HEK293 (cell line): ENCODE data around the gene PIGL.

Experiments used
- BCL11B ChIP-seq: fragments of 450-650 bp; formaldehyde crosslinking; IDR thresholded peaks from 2 replicates; pipeline ENCODE4 v1.5.1; 2016; ENCODE audit warnings: low read depth, missing biosample characterization, missing genetic modification characterization
- BCL6B ChIP-seq: fragments of 450-650 bp; formaldehyde crosslinking; IDR thresholded peaks from 2 replicates; pipeline ENCODE4 v1.5.1; 2017; ENCODE audit warnings: missing biosample characterization, missing genetic modification characterization
- CTCF ChIP-seq: fragments of 450-650 bp; formaldehyde crosslinking; IDR thresholded peaks from 2 replicates; pipeline ENCODE4 v1.5.1; 2016; ENCODE audit warnings: missing biosample characterization, missing genetic modification characterization
- OSR2 ChIP-seq: fragments of 450-650 bp; formaldehyde crosslinking; IDR thresholded peaks from 2 replicates; pipeline ENCODE4 v1.5.1; 2016; ENCODE audit warnings: missing biosample characterization, missing genetic modification characterization
- REST ChIP-seq: fragments of 450-650 bp; formaldehyde crosslinking; IDR thresholded peaks from 2 replicates; pipeline ENCODE4 v1.5.1; 2016; ENCODE audit warnings: missing biosample characterization, missing genetic modification characterization
- SP7 ChIP-seq: fragments of 450-650 bp; formaldehyde crosslinking; IDR thresholded peaks from 2 replicates; pipeline ENCODE4 v1.5.1; 2016; ENCODE audit warnings: missing biosample characterization, missing genetic modification characterization
- ZNF324 ChIP-seq: fragments of 450-650 bp; formaldehyde crosslinking; IDR thresholded peaks from 2 replicates; pipeline ENCODE4 v1.5.1; 2016; ENCODE audit warnings: missing biosample characterization, missing genetic modification characterization
- ZNF350 ChIP-seq: fragments of 450-650 bp; formaldehyde crosslinking; IDR thresholded peaks from 2 replicates; pipeline ENCODE4 v1.5.0; 2017; ENCODE audit warnings: missing biosample characterization, mild to moderate bottlenecking, missing genetic modification characterization

GRCh38 chr17:16243385-16243784 is 26.4 kb downstream of the PIGL start:
- TF ChIP-seq CTCF (tag by site-specific recombination), result no peak
- TF ChIP-seq BCL11B (tag by site-specific recombination), result no peak
- TF ChIP-seq ZNF350, result no peak
- no peak for TF ChIP-seq SP7
- no peak for TF ChIP-seq BCL6B
- TF ChIP-seq OSR2, result no peak
- TF ChIP-seq ZNF324 (tag by site-specific recombination), result no peak
- no peak for TF ChIP-seq REST
